ENCODE data around the gene LUZP4.
"Not testable (repeated sequence)": the region's sequence is repeated elsewhere in the genome, so short reads cannot be mapped to it uniquely, and the experiment has no call there.

Gene LUZP4, protein sequence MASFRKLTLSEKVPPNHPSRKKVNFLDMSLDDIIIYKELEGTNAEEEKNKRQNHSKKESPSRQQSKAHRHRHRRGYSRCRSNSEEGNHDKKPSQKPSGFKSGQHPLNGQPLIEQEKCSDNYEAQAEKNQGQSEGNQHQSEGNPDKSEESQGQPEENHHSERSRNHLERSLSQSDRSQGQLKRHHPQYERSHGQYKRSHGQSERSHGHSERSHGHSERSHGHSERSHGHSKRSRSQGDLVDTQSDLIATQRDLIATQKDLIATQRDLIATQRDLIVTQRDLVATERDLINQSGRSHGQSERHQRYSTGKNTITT

GRCh38 chrX:115289465-115289864, at the start of gene LUZP4:
LUZP4 (plus strand) TSS chrX:115289715; CDS start chrX:115289760, 45 bp downstream.
- no peak for DNase-seq

DNA sequence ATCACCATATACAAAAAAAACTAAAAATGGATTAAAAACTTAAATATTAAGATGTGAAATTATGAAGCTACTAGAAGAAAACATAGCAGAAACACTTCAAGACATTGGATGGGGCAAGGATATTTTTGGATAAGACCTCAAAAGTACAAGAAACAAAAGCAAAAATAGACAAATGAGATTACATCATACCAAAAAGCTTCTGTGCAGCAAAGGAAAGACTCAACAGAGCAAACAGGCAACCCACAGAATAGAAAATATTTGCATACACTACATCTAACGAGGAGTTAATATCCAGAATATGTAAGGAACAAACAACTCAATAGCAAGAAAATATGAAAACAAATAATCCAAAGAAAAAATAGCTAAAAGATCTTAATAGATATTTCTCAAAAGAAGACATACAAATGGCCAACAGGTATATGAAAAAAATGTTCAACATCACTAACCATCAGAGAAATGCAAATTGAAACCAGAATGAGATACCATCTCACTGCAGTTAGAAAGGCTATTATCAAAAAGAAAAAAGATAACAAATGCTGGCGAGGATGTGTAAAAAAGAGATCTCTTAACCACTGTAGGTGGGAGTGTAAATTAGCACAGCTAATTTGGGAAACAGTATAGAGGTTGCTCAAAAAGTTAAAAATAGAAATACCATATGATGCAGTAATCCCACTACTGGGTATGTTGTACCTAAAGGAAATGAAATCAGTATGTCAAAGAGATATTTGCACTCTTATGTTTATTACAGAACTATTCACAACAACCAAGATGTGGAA, 37.9 kb upstream of the LUZP4 start:
- DNase-seq = no peak

DNA sequence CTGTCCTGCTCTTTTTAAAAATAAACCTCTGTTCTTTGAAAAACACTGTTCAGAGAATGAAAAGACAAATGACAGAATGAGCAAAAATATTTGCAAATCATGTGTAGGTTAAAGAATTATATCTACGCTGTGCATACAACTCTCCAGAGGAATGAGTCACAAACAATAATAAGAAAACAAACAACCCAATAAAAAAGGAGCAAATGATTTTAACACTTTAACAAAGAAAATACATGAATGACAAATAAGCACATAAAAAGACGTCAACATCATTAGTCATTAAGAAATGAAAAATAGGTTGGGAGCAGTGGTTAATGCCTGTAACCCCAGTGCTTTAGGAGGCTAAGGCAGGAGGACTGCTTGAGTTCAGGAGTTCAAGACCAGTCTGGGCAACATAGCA, 34.5 kb upstream of the LUZP4 start:
- no peak for DNase-seq

- DNase-seq = no peak
These were observed 31.8 kb upstream of the LUZP4 start for GRCh38 chrX:115257711-115258110.

GRCh38 chrX:115259238-115259875, 30.2 kb upstream of the LUZP4 start:
- no peak for DNase-seq

- DNase-seq = no peak
These were observed 29.2 kb upstream of the LUZP4 start for GRCh38 chrX:115260330-115260729.

GRCh38 chrX:115261148-115261547, 28.4 kb upstream of the LUZP4 start:
- DNase-seq = no peak

DNA sequence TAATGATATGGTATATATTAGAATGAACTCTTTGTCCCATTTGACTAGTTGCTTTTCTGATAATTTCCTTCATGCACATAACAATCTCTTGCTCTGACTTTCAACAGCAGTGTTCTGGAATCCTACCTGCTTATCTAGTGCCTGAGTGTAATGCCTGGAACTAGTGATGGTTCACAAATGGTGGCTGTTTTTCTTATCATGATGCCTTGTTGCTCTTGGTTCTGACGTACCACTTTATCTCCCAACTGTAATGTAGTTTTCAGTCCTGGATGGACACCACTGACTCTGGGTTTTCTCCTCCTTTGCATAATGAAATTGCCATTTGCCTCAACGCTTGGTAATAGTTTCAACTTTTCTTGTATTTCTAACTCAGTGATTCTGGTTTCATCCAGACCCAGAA, 25.5 kb upstream of the LUZP4 start:
- DNase-seq = no peak

DNA sequence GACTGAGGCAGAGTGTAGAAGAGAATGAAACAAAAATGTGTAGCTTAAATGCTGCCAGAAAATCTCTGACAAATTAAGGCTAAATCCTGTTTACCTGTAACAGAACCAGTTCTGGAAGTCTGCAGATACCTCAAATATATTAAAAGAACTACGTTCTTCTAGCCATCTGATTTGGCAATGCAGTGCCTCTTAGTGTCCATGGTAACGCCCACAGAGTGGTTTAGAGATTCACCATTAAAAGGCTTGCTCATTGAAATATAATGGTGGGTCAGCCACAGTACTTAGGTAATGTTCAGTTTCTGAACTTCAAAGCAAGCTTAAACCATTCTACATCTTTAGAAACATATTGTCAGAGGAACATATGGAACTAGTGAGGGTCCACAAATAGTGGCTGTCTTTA, 23.2 kb upstream of the LUZP4 start:
- no peak for DNase-seq

DNA sequence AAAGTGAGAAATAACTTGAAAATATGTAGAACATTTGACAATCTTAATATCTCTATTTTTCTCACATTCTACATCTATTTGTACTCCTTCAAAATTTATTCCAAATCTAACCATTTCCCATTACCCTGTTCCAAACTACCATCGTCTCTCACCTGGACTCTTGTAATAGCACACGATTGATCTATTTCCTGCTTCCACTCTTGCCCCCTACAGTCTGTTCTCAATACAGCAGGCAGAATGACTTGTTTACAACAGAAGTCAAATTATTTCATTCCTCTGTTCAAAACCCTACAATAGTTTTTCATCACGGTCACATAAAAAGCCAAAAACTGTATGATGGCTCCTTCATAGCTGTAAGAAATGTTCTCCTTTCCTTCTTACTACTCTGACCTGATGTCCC, 21.1 kb upstream of the LUZP4 start:
- DNase-seq = no peak

GRCh38 chrX:115269051-115269683, 20.3 kb upstream of the LUZP4 start:
- no peak for DNase-seq

GRCh38 chrX:115284877-115285276, 4.6 kb upstream of the LUZP4 start:
- no peak for DNase-seq

GRCh38 chrX:115297189-115297588, 7.7 kb downstream of the LUZP4 start:
- no peak for DNase-seq

- no peak for DNase-seq
These were observed 21.6 kb downstream of the LUZP4 start for GRCh38 chrX:115311139-115311538.

DNA sequence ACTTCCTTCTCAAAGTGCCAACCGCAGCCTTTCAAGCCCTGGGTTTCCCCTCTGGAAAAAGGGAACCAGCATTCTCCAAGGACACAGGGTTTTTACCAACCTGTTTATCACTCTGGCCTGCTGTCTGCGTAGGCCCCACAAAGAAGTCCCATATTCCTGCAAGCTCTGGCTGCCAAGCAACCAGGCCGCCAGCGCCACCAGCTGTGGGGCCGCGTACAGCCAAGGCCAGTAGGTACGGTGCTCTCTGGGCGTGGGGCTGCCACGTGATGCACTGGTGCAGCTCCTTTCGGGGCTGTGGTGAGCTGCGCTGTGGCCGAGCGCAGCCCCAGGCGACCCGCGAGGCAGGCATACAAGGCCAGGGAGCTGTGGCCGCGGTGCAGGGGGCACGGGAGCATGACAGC, 22.1 kb downstream of the LUZP4 start:
- no peak for DNase-seq

- DNase-seq = no peak
These were observed 28.6 kb downstream of the LUZP4 start for GRCh38 chrX:115318139-115318538.

DNA sequence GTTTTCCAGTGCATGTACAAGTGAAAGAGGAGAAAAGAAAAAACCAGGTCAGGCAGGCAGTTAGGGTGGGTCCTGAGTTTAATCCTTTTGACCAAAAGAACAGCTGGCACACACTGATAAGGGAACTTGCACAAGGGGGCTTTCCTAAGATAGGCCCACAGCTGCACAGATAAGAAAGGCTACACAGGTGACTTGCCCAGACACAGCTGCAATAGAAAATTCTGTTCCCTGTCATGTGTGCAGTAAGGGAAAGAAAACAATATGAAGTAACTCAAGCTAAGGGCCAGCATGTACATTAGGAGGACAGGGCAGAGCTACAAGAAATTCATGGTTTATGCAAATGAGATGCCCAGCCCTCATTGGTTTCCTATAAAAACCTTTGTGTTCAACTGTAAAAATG, 32.9 kb downstream of the LUZP4 start:
- DNase-seq = no peak

GRCh38 chrX:115324194-115324593, 34.7 kb downstream of the LUZP4 start:
- DNase-seq = no peak

GRCh38 chrX:115329282-115329681, 39.8 kb downstream of the LUZP4 start:
- DNase-seq = not testable (repeated sequence)

- no peak for DNase-seq
These were observed 41.1 kb downstream of the LUZP4 start for GRCh38 chrX:115330498-115331168.

DNA sequence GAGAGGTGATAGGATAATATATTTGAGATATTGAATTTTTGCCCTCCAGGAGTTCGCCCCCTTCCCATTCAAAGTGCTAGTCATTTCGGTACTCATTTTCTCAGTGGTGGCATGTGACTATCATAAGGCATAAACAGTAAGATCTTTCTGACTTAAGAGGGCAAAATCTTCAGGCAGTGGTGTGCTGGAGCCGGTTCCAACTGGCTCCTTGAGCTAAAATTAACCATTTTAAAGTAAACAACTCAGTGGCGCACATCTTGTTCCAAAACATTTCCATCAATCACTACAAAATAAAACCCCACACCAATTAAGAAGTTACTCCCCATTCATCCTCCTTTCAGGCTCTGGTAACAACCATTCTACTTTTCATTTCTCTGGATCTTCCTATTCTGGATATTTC, 43.3 kb downstream of the LUZP4 start:
- no peak for DNase-seq

DNA sequence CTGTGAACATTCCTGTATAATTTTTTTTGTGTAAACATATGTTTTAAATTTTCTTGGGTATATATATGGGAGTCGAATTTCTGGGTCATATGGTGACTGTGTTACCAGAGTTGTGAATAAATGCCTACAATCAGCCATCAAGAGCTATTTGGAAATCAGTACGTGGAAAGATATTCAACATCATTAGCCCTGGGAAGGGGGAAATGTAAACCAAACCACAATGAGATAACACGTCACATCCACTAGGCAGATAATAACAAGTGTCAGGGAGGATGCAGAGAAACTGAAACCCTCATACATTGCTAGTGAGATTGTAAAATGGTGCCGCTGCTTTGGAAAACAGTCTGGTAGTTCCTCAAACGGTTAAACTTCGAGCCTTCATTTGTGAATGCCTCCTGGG, 43.9 kb downstream of the LUZP4 start:
- no peak for DNase-seq

All from stimulated activated CD4-positive, alpha-beta T cell treated with anti-CD3 and anti-CD28 coated beads, Interleukin-2, amount 100 ng/mL, for 24 hours (primary cell).